Subcutaneous abdominal adipose tissue (tissue), 5 donors: Measurements from ENCODE around the gene EIF2S3.

Experiments used
- H3K27ac ChIP-seq: one replicate; pipeline ENCODE4 v1.7.0; 2013; ENCODE audit warnings: low read depth, mild to moderate bottlenecking, inconsistent platforms, low read length, moderate library complexity
- H3K27me3 ChIP-seq, 5 donors: one replicate each; pipeline ENCODE4 v1.7.0; 2013; ENCODE audit warnings: low read length in 5 of 5, inconsistent platforms in 1 of 5; ENCODE audit not compliant: control insufficient read depth in 5 of 5, insufficient read depth in 4 of 5
- H3K36me3 ChIP-seq, 5 donors: one replicate each; pipeline ENCODE4 v1.7.0; 2013; ENCODE audit warnings: low read length in 5 of 5; ENCODE audit not compliant: control insufficient read depth in 5 of 5, insufficient read depth in 5 of 5
- H3K4me1 ChIP-seq, 5 donors: one replicate each; pipeline ENCODE4 v1.7.0; 2013; ENCODE audit warnings: low read length in 5 of 5, mild to moderate bottlenecking in 3 of 5, moderate library complexity in 1 of 5; ENCODE audit not compliant: control insufficient read depth in 5 of 5, insufficient read depth in 5 of 5
- H3K4me3 ChIP-seq, 5 donors: one replicate each; pipeline ENCODE4 v1.7.0; 2013; ENCODE audit warnings: low read length in 5 of 5, low read depth in 1 of 5
- H3K9ac ChIP-seq, 5 donors: one replicate each; pipeline ENCODE4 v1.7.0; 2013; ENCODE audit warnings: low read length in 5 of 5, mild to moderate bottlenecking in 4 of 5, moderate library complexity in 3 of 5
- H3K9me3 ChIP-seq, 5 donors: one replicate each; pipeline ENCODE4 v1.7.0; 2013; ENCODE audit warnings: low read length in 5 of 5; ENCODE audit not compliant: control insufficient read depth in 5 of 5
- donor health status: healthy.
- donor health status: healthy.
- donor health status: healthy.
- donor health status: healthy.
- donor health status: healthy.

EIF2S3 gene

DNA sequence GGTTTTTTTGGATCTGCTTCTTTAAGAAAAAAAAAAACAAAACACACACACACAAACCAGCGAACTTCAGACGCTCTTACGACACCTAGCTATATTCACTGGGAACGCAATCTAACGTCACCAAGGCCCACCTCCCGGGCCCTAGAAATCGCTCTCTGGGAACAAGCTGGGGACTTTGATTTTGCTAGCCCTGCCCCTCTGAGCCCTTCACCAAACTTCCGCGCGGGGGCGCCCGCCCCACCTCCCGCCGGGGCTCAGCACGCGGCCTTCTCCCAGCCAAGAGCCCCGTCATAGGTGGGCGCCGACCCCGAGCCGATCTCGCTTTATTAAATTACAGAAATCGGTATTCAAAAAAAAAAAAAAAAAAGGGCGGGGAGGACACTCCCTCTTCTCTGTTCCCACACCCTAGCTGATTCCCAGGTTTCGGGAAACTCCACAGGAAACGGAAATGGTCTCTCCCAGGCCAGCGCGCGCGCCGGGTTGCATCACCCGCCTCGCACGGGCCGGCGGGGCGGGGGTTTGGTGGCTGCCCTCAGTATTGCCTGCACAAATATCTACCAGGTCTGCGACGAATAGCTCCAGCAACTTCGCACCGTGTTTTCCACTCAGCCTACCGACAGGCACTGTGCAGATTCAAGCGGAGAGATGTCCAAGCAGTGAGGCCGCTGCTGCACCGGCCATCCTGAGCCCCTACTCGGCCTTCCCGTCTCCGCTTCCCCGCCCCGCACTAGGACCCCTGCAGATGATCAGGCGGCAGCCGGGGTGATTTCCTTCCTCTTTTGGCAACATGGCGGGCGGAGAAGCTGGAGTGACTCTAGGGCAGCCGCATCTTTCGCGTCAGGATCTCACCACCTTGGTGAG, at the start of gene EIF2S3:
TSS of gene EIF2S3 (plus strand) at position 775 of the 861 bp plus-strand sequence. CDS start at position 788, 13 bp downstream.
- peaks cover 3 to 11% (median 4%) of the 10 kb centered on the region in 5 donors for H3K4me1 ChIP-seq
- peaks cover 5 to 20% (median 15%) of the 10 kb centered on the region in 5 donors for H3K36me3 ChIP-seq
- H3K9me3 ChIP-seq, result no peaks in the 10 kb centered on the region
- peak within 1 kb of the TSS; percentile 64 to 98 (median 90) for H3K9ac ChIP-seq
- H3K27me3 ChIP-seq, result peaks cover 0 to 6% (median 0%) of the 10 kb centered on the region in 5 donors
- peak within 1 kb of the TSS; percentile 94 for H3K27ac ChIP-seq
- H3K4me3 ChIP-seq, result peak within 1 kb of the TSS; percentile 97 to 99 (median 98)

GRCh38 chrX:24005028-24005427, 49.7 kb upstream of the EIF2S3 start:
- peaks cover 0 to 3% (median 0%) of the 10 kb centered on the region in 5 donors for H3K27me3 ChIP-seq
- H3K9me3 ChIP-seq, result no peaks in the 10 kb centered on the region
- peaks cover 3 to 9% (median 7%) of the 10 kb centered on the region in 5 donors for H3K36me3 ChIP-seq
- H3K4me1 ChIP-seq, result peaks cover 0 to 3% (median 0%) of the 10 kb centered on the region in 5 donors
- H3K4me3 ChIP-seq, result no peak overlapping the region
- no peak overlapping the region for H3K27ac ChIP-seq
- H3K9ac ChIP-seq, result no peak overlapping the region

DNA sequence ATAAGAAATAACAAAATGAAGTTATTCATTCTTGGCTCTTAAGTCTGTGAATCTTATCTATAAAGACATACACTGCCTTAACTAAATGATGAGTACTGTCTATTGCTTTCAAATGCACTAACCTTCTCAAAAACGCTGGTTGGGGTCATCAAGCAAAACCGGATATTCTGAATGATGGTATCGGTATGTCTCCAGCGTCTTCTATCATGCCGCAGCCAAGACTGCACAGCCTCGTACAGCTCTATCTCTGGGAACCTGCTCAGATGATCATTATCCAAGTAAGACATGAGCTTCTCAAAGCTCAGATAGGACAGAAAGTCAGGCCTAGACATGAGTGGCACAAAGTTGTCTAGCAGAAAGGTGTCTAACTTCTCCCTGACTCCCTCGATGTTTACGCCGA, 48.9 kb upstream of the EIF2S3 start:
- Histone ChIP-seq H3K27me3 (peaks cover 0 to 4% (median 3%) of the 10 kb centered on the region in 5 donors), H3K4me3 (no peak overlapping the region), H3K9me3 (no peaks in the 10 kb centered on the region), H3K4me1 (peaks cover 0 to 3% (median 0%) of the 10 kb centered on the region in 5 donors), H3K36me3 (peaks cover 3 to 9% (median 7%) of the 10 kb centered on the region in 5 donors), H3K27ac (no peak overlapping the region), H3K9ac (no peak overlapping the region)

DNA sequence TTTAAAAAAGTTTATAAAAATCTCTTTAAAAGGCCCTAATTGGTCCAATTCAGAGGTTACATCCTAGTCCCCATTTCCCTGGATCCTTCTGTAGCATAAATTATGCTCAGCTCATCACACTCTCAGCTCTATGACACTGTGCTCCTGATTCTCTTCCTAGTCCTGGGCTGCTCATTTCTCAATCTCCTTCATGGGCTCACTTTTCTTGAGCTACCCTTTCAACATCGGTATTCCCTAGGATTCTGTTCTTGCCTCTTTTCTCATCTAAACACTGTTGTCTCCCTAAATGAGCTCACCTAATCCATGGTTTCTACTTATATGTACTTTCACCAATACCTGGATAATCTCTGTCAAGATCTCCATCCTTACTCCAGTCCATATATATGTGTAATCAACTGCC, 42.5 kb upstream of the EIF2S3 start:
- Histone ChIP-seq H3K4me3 (no peak overlapping the region), H3K36me3 (no peaks in the 10 kb centered on the region), H3K27me3 (peaks cover 0 to 4% (median 0%) of the 10 kb centered on the region in 5 donors), H3K9ac (no peak overlapping the region), H3K27ac (no peak overlapping the region), H3K4me1 (no peaks in the 10 kb centered on the region), H3K9me3 (no peaks in the 10 kb centered on the region)

DNA sequence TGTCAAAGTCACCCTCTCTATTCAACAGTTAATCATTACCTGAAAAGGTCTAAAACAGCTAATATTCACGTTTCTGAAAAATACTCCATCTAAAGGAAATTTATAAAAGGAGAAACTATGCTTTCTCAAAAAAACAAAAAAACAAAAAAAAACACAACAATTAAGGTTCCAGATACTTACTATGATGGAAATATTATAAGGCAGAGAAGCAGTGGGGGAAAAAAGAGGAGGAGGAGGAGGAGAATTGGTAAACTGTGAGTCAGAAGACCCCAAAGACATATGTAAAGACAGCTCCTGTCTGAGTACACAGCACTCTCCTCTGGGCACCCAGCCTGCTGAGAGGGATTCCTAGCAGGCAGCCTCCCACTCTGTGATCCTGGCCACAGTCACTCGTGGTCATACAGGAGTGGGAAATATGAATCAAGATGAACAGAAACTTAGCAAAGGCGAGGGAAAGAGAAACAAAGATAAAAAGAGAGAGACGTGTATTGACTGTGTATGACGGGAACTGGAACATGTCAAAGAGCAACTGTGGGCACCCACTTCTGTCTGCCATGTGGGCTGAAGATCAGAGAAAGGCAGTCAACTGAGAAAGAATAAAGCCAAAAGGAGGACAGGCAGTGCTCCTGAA, 40.3 kb upstream of the EIF2S3 start:
- Histone ChIP-seq H3K36me3 (no peaks in the 10 kb centered on the region), H3K4me3 (no peak overlapping the region), H3K27ac (no peak overlapping the region), H3K4me1 (peaks cover 0 to 6% (median 0%) of the 10 kb centered on the region in 5 donors), H3K9ac (no peak overlapping the region), H3K9me3 (no peaks in the 10 kb centered on the region), H3K27me3 (peaks cover 0 to 4% (median 0%) of the 10 kb centered on the region in 5 donors)

DNA sequence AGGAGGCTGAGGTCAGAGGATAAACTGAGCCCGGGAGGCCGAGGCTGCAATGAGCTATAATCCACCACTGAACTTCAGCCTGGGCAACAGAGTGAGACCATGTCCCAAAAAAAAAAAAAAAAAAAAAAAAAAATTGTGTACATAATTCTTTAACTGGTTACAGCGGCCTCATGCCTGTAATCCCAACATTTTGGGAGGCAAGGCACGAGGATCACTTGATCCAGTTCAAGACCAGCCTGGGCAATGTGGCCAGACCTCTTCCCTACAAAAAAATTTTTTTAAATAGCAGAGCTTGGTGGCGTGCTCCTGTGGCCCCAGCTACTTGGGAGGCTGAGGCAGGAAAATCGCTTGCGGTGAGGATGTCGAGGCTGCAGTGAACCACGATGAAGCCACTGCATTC, 37.1 kb upstream of the EIF2S3 start:
- no peaks in the 10 kb centered on the region for H3K36me3 ChIP-seq
- no peak overlapping the region for H3K9ac ChIP-seq
- peaks cover 0 to 9% (median 0%) of the 10 kb centered on the region in 5 donors for H3K4me1 ChIP-seq
- no peak overlapping the region for H3K4me3 ChIP-seq
- peaks cover 0 to 3% (median 0%) of the 10 kb centered on the region in 5 donors for H3K27me3 ChIP-seq
- no peaks in the 10 kb centered on the region for H3K9me3 ChIP-seq
- H3K27ac ChIP-seq, result no peak overlapping the region

DNA sequence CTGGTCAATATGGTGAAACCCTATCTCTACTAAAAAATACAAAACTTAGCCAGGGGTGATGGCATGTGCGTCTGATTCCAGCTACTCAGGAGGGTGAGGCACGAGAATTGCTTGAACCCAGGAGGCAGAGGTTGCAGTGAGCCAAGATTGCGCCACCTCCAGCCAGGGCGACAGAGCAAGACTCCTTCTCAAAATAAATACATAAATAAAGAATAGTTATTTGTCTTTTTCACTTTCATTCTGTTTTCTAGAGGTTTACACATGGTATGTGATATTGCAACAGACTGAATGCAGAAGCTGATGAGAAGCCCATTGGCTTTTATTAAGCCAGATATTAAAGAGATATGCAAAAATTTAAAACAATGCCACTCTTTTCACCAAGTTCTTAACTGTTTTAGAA, 35.9 kb upstream of the EIF2S3 start:
- peaks cover 0 to 9% (median 0%) of the 10 kb centered on the region in 5 donors for H3K4me1 ChIP-seq
- H3K4me3 ChIP-seq, result no peak overlapping the region
- H3K27me3 ChIP-seq, result peaks cover 0 to 3% (median 0%) of the 10 kb centered on the region in 5 donors
- no peak overlapping the region for H3K9ac ChIP-seq
- no peaks in the 10 kb centered on the region for H3K9me3 ChIP-seq
- H3K36me3 ChIP-seq, result no peaks in the 10 kb centered on the region
- no peak overlapping the region for H3K27ac ChIP-seq

DNA sequence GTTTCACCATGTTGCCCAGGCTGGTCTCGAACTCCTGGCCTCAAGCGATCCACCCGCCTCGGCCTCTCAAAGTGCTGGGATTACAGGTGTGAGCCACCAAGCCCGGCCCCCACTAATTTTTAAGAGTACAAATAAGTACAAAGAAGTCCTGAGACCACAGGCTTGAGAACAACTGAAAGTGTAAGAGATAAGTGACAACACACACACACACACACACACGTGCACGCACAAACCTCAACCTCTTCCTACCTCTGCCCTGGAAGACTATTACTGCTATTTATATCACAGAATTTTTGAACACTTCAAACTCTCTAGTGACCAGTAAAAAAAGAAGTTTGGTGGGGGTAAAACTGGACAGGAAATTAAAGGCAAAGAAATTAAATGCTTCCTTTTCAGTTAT, 35.3 kb upstream of the EIF2S3 start:
- Histone ChIP-seq H3K9ac (no peak overlapping the region), H3K4me1 (peaks cover 0 to 9% (median 0%) of the 10 kb centered on the region in 5 donors), H3K27me3 (peaks cover 0 to 3% (median 0%) of the 10 kb centered on the region in 5 donors), H3K4me3 (no peak overlapping the region), H3K36me3 (no peaks in the 10 kb centered on the region), H3K9me3 (no peaks in the 10 kb centered on the region), H3K27ac (no peak overlapping the region)

DNA sequence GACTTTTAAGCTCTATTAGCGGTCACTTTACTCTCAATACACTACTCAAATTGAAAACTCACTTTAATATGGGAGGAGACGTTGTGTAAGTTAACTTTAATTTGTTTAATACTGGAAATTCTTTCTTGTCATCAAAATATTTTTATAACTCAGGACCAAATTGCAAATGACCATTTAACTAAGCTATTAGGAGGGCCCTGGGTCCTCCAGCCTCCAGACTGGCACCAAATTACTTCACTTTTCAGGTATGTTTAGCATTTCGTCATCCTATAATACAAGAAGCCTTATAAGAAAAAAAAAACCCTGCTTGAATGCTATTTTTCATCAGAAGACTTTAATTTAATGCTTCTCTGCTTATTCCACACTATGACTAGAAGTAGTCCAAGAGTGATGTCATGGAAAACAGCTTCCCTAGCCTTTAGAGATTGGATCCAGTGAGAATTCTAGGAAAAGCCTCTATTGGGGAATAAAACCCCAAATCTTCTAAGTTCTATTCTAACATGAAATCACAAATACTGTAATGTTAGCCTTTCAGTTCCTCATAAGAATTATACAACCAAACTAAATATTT, 34.4 kb upstream of the EIF2S3 start:
- Histone ChIP-seq H3K9ac (no peak overlapping the region), H3K9me3 (no peaks in the 10 kb centered on the region), H3K4me1 (peaks cover 0 to 9% (median 0%) of the 10 kb centered on the region in 5 donors), H3K27me3 (peaks cover 0 to 3% (median 0%) of the 10 kb centered on the region in 5 donors), H3K36me3 (no peaks in the 10 kb centered on the region), H3K4me3 (no peak overlapping the region), H3K27ac (no peak overlapping the region)
